Measurements from ENCODE around the gene FAM76A.

- TF ChIP-seq CTCF (IDR thresholded peaks at IDR 0.05) (no peak), POLR2A (IDR thresholded peaks at IDR 0.05) (no peak)
Observed at GRCh38 chr1:27716262-27716895, 9.4 kb upstream of the FAM76A start.

Measured in lower leg skin (tissue), 3 donors.